AML-193 (cell line): ENCODE measurements around the gene CCDC38.
"Not testable (repeated sequence)": the region's sequence is repeated elsewhere in the genome, so short reads cannot be mapped to it uniquely, and the experiment has no call there.

Experiments
- DNase-seq, 2 experiments: peaks; one replicate each; lab custom pipeline; 2025; lab: John Stamatoyannopoulos, UW

CCDC38 gene

GRCh38 chr12:95882080-95882479 is 60.3 kb downstream of the CCDC38 start:
- no peak for DNase-seq

GRCh38 chr12:95881331-95881955 is 61.0 kb downstream of the CCDC38 start:
- no peak for DNase-seq

GRCh38 chr12:95880895-95881294 is 61.5 kb downstream of the CCDC38 start:
- no peak for DNase-seq

- DNase-seq, result no peak
Observed at GRCh38 chr12:95877622-95878021, 64.8 kb downstream of the CCDC38 start.

GRCh38 chr12:95874452-95874851 is 68.0 kb downstream of the CCDC38 start:
- DNase-seq, result no peak

- DNase-seq, result no peak
Observed at GRCh38 chr12:95870897-95871296, 71.5 kb downstream of the CCDC38 start.

GRCh38 chr12:95863337-95863736 is 79.1 kb downstream of the CCDC38 start:
- DNase-seq, result no peak

GRCh38 chr12:95862038-95862437 is 80.4 kb downstream of the CCDC38 start:
- DNase-seq, result no peak

GRCh38 chr12:95859947-95860850 is 82.2 kb downstream of the CCDC38 start:
- DNase-seq, result peak in 1 of 2 experiments; percentile 4

- DNase-seq, result peak in 1 of 2 experiments; percentile 17
Observed at GRCh38 chr12:95859344-95859816, 83.0 kb downstream of the CCDC38 start.

GRCh38 chr12:95858451-95859343 is 83.7 kb downstream of the CCDC38 start, which contains the start of gene SNRPF:
SNRPF (plus strand) TSS chr12:95858952; CDS start chr12:95859074, 122 bp downstream.
- DNase-seq, result peak; percentile 93 to 95

GRCh38 chr12:95857799-95858198 is 84.6 kb downstream of the CCDC38 start:
- DNase-seq, result no peak

- DNase-seq, result no peak
Observed at GRCh38 chr12:95857156-95857555, 85.3 kb downstream of the CCDC38 start.

GRCh38 chr12:95852133-95852532 is 90.3 kb downstream of the CCDC38 start:
- no peak for DNase-seq

GRCh38 chr12:95851606-95852005 is 90.8 kb downstream of the CCDC38 start:
- no peak for DNase-seq

- DNase-seq, result peak; percentile 19 to 31
Observed at GRCh38 chr12:95848575-95849388, 93.6 kb downstream of the CCDC38 start.

GRCh38 chr12:95842426-95842825 is 100.0 kb downstream of the CCDC38 start:
- not testable (repeated sequence) for DNase-seq

GRCh38 chr12:95838125-95838524 is 104.3 kb downstream of the CCDC38 start:
- DNase-seq, result peak; percentile 50 to 51

GRCh38 chr12:95837240-95838038 is 105.0 kb downstream of the CCDC38 start:
- no peak for DNase-seq

- no peak for DNase-seq
Observed at GRCh38 chr12:95836630-95837239, 105.7 kb downstream of the CCDC38 start.
